GM12878 (cell line): ENCODE measurements around the gene RALGAPA1. TPM values are rescaled to one million over a fixed set of nuclear protein-coding genes. Genes with fewer than 3 reads are reported as not detected.

Experiments
- ASH2L ChIP-seq: fragments of 300-600, 200-600 bp; sonication (generic); IDR thresholded peaks from 2 replicates; pipeline ENCODE4 v1.6.1; 2017; ENCODE audit warnings: low read depth, mild to moderate bottlenecking, borderline replicate concordance
- CHD2 ChIP-seq: IDR thresholded peaks from 2 replicates; pipeline ENCODE4 v1.6.1; 2011; ENCODE audit warnings: low read depth, low read length, improper control_type of control experiment, borderline replicate concordance
- CREM ChIP-seq: IDR thresholded peaks from 2 replicates; pipeline ENCODE4 v1.6.1; 2014; ENCODE audit warnings: antibody characterized with exemption, low read depth
- CTCF ChIP-seq, 3 experiments: IDR thresholded peaks in 2 of 3; conservative IDR thresholded peaks in 1 of 3; 2 replicates each; pipeline ENCODE4 v1.5.1; 2011; ENCODE audit warnings: low read depth in 3 of 3, low read length in 3 of 3, mild to moderate bottlenecking in 3 of 3, control low read depth in 2 of 3, moderate library complexity in 2 of 3, inconsistent platforms in 1 of 3, mixed read lengths in 1 of 3; ENCODE audit not compliant: control insufficient read depth in 2 of 3, insufficient read depth in 1 of 3; ENCODE audit errors: extremely low read depth in 1 of 3
- EP300 ChIP-seq, 2 experiments: fragments of 150-350 bp in 1 of 2; IDR thresholded peaks; 2 replicates each; pipeline ENCODE4 v1.6.1; 2011 to 2012; ENCODE audit warnings: low read depth in 2 of 2, low read length in 2 of 2, borderline replicate concordance in 1 of 2, improper control_type of control experiment in 1 of 2, inconsistent platforms in 1 of 2; ENCODE audit not compliant: control insufficient read depth in 1 of 2
- IKZF1 ChIP-seq: fragments of 450-650 bp; conservative IDR thresholded peaks from 2 replicates; pipeline ENCODE4 v1.6.1; 2017; ENCODE audit warnings: antibody characterized with exemption, mild to moderate bottlenecking
- IRF4 ChIP-seq: IDR thresholded peaks from 2 replicates; pipeline ENCODE4 v1.6.1; 2011; ENCODE audit warnings: low read depth, low read length
- JUND ChIP-seq: IDR thresholded peaks from 2 replicates; pipeline ENCODE4 v1.6.1; 2012; ENCODE audit warnings: low read depth, mild to moderate bottlenecking, low read length, improper control_type of control experiment, moderate library complexity
- KLF5 ChIP-seq: fragments of 450-650 bp; IDR thresholded peaks from 2 replicates; pipeline ENCODE4 v1.6.1; 2014; ENCODE audit warnings: mild to moderate bottlenecking; ENCODE audit not compliant: partially characterized antibody
- MEF2A ChIP-seq: IDR thresholded peaks from 2 replicates; pipeline ENCODE4 v1.6.1; 2011; ENCODE audit warnings: low read depth, mild to moderate bottlenecking, low read length, moderate library complexity; ENCODE audit not compliant: insufficient read depth
- MYC ChIP-seq: IDR thresholded peaks from 2 replicates; pipeline ENCODE4 v1.6.1; 2011; ENCODE audit warnings: mild to moderate bottlenecking, low read length, moderate library complexity, inconsistent platforms; ENCODE audit not compliant: insufficient read depth, insufficient replicate concordance, insufficient read length, severe bottlenecking
- NBN ChIP-seq: fragments of 450-650 bp; IDR thresholded peaks from 2 replicates; pipeline ENCODE4 v1.6.1; 2016
- NR2C1 ChIP-seq: fragments of 450-650 bp; IDR thresholded peaks from 2 replicates; pipeline ENCODE4 v1.6.1; 2017; ENCODE audit warnings: antibody characterized with exemption, mild to moderate bottlenecking, moderate library complexity
- PAX5 ChIP-seq: IDR thresholded peaks from 2 replicates; pipeline ENCODE4 v1.6.1; 2011; ENCODE audit warnings: low read depth, low read length, borderline replicate concordance
- PKNOX1 ChIP-seq: fragments of 450-650 bp; IDR thresholded peaks from 2 replicates; pipeline ENCODE4 v1.6.1; 2016; ENCODE audit warnings: mild to moderate bottlenecking
- POLR2AphosphoS5 ChIP-seq: IDR thresholded peaks from 2 replicates; pipeline ENCODE4 v1.6.1; 2011; ENCODE audit warnings: mild to moderate bottlenecking, low read length, inconsistent platforms
- POU2F2 ChIP-seq: IDR thresholded peaks from 3 replicates; pipeline ENCODE4 v1.6.1; 2011; ENCODE audit warnings: low read depth, mild to moderate bottlenecking, low read length, borderline replicate concordance
- SIX5 ChIP-seq: IDR thresholded peaks from 2 replicates; pipeline ENCODE4 v1.6.1; 2011; ENCODE audit warnings: mild to moderate bottlenecking, low read depth, low read length, moderate library complexity; ENCODE audit not compliant: severe bottlenecking
- SMAD5 ChIP-seq: IDR thresholded peaks from 2 replicates; pipeline ENCODE4 v1.6.1; 2016; ENCODE audit warnings: antibody characterized with exemption, low read depth
- WRNIP1 ChIP-seq: IDR thresholded peaks from 2 replicates; pipeline ENCODE4 v1.6.1; 2011; ENCODE audit warnings: low read depth, low read length, improper control_type of control experiment, borderline replicate concordance
- ZNF217 ChIP-seq: fragments of 450-650 bp; IDR thresholded peaks from 2 replicates; pipeline ENCODE4 v1.6.1; 2017; ENCODE audit warnings: antibody characterized with exemption, mild to moderate bottlenecking
- ZNF24 ChIP-seq: fragments of 450-650 bp; IDR thresholded peaks from 2 replicates; pipeline ENCODE4 v1.6.1; 2017; ENCODE audit warnings: antibody characterized with exemption, mild to moderate bottlenecking
- polyA plus RNA-seq, 11 experiments: library from polyadenylated mRNA; depleted of rRNA in 4 of 11; unstranded in 6 of 11; stranded (reverse) in 5 of 11; fragments of >200 nt; fragmentation: Nextera tagmentation in 4 of 11; fragmentation: Illumina TruSeq in 1 of 11; extraction: Ambion mirVana in 4 of 11; extraction: Trizol in 1 of 11; gene quantifications; 1 replicate in 1 of 11; 2 replicates in 10 of 11; pipeline versions ENCODE4 v1.2.1 to v1.2.3, GENCODE V29; 2011 to 2016; ENCODE audit warnings: inconsistent platforms in 2 of 11, missing spikeins in 2 of 11, low read depth in 1 of 11
- total RNA-seq, 4 experiments: library from RNA; depleted of rRNA in 3 of 4; stranded (reverse); fragments of >200 nt in 3 of 4; fragmentation: Illumina TruSeq in 1 of 4; extraction: Trizol in 1 of 4; gene quantifications; 2 replicates each; pipeline versions ENCODE4 v1.2.1 to v1.2.3, GENCODE V29; 2013 to 2021
- TF ChIP-seq, protein P1 (sequence below): IDR thresholded peaks from 2 replicates; pipeline ENCODE4 v1.6.1; 2012; ENCODE audit warnings: improper control_type of control experiment, low read depth, low read length; ENCODE audit not compliant: insufficient replicate concordance

RALGAPA1 gene
- total and polyA plus RNA-seq, 10 of the 15 experiments (the other 5 are each of a cell fraction or from before 2014, with no cell fraction given) = 5.6 to 26.7 (median 14.7) TPM

GRCh38 chr14:35855876-35856481 is 46.9 kb upstream of the RALGAPA1 start (continued):
- peak; percentile 81; the same call in 1 of the 2 replicates for TF ChIP-seq PAX5
- TF ChIP-seq SIX5 = no peak
- TF ChIP-seq PKNOX1 = peak; percentile 73
- peak; percentile 85 to 100; a peak in 3 of 4 replicates for TF ChIP-seq EP300 (IDR thresholded peaks at IDR 0.05; ENCODE audit: borderline replicate concordance in 1 of 2, control insufficient read depth in 1 of 2, low read depth in 2 of 2, low read length in 2 of 2)
- TF ChIP-seq SMAD5 = no peak
- peak; percentile 98 for TF ChIP-seq MEF2A
- TF ChIP-seq NR2C1 = no peak
- peak; percentile 90 for TF ChIP-seq NBN
- TF ChIP-seq WRNIP1 = no peak
- peak; percentile 90 for TF ChIP-seq IKZF1
- peak; percentile 87; the same call in 2 of the 3 replicates for TF ChIP-seq POU2F2
- TF ChIP-seq ASH2L = 0 out of 2 replicates have a peak, but pooled peaks have one; percentile 37
- peak; percentile 93 for TF ChIP-seq ZNF217
- no peak for TF ChIP-seq MYC
- no peak for TF ChIP-seq KLF5
- TF ChIP-seq CTCF (IDR thresholded peaks at IDR 0.05 in 2 of 3, conservative IDR thresholded peaks at IDR 0.05 in 1 of 3; ENCODE audit: control insufficient read depth in 2 of 3, extremely low read depth in 1 of 3, insufficient read depth in 1 of 3, low read depth in 3 of 3, low read length in 3 of 3) = peak in 1 of 3 experiments; percentile 29; a peak in 2 of 6 replicates
- TF ChIP-seq CREM = peak; percentile 90
- no peak; the same call in 1 of the 2 replicates for TF ChIP-seq POLR2AphosphoS5
- TF ChIP-seq CHD2 = peak; percentile 78; the same call in 1 of the 2 replicates
- no peak for TF ChIP-seq ZNF24
- TF ChIP-seq, protein P1, sequence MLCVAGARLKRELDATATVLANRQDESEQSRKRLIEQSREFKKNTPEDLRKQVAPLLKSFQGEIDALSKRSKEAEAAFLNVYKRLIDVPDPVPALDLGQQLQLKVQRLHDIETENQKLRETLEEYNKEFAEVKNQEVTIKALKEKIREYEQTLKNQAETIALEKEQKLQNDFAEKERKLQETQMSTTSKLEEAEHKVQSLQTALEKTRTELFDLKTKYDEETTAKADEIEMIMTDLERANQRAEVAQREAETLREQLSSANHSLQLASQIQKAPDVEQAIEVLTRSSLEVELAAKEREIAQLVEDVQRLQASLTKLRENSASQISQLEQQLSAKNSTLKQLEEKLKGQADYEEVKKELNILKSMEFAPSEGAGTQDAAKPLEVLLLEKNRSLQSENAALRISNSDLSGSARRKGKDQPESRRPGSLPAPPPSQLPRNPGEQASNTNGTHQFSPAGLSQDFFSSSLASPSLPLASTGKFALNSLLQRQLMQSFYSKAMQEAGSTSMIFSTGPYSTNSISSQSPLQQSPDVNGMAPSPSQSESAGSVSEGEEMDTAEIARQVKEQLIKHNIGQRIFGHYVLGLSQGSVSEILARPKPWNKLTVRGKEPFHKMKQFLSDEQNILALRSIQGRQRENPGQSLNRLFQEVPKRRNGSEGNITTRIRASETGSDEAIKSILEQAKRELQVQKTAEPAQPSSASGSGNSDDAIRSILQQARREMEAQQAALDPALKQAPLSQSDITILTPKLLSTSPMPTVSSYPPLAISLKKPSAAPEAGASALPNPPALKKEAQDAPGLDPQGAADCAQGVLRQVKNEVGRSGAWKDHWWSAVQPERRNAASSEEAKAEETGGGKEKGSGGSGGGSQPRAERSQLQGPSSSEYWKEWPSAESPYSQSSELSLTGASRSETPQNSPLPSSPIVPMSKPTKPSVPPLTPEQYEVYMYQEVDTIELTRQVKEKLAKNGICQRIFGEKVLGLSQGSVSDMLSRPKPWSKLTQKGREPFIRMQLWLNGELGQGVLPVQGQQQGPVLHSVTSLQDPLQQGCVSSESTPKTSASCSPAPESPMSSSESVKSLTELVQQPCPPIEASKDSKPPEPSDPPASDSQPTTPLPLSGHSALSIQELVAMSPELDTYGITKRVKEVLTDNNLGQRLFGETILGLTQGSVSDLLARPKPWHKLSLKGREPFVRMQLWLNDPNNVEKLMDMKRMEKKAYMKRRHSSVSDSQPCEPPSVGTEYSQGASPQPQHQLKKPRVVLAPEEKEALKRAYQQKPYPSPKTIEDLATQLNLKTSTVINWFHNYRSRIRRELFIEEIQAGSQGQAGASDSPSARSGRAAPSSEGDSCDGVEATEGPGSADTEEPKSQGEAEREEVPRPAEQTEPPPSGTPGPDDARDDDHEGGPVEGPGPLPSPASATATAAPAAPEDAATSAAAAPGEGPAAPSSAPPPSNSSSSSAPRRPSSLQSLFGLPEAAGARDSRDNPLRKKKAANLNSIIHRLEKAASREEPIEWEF = no peak
- peak; percentile 89 for TF ChIP-seq IRF4
- peak; percentile 65; the same call in 1 of the 2 replicates for TF ChIP-seq JUND
